Measurements from ENCODE around the gene CSNK1G1. TPM values are rescaled to one million over a fixed set of nuclear protein-coding genes. Genes with fewer than 3 reads are reported as not detected.

The CSNK1G1 gene
- total and polyA plus RNA-seq, 2 experiments from 2014 or later = 8.7 to 18.0 TPM

DNA sequence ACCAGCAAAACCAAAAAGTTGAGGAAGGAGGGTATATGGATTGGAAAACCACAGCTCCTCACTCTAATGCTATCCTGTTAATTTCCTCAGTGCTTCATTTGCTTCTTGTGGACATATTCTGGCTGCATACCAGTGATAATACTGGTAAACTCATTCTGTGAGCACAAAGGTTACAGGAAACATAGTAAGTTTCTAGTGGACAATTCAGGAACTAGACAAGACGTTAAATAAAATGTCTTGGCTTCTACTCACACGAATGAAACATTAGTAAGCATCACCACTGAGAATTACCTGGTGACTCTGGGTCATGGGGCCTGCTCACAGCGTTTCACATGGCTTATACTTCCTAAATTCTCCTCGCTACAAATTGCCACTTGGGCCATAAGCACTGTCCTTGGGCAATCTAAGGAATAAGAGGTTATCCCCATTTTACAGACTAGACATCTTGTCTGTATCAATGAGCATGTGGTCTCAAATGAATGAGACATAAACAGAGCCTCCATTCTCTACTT is 173.1 kb downstream of the CSNK1G1 start:
- TF ChIP-seq, protein P1, sequence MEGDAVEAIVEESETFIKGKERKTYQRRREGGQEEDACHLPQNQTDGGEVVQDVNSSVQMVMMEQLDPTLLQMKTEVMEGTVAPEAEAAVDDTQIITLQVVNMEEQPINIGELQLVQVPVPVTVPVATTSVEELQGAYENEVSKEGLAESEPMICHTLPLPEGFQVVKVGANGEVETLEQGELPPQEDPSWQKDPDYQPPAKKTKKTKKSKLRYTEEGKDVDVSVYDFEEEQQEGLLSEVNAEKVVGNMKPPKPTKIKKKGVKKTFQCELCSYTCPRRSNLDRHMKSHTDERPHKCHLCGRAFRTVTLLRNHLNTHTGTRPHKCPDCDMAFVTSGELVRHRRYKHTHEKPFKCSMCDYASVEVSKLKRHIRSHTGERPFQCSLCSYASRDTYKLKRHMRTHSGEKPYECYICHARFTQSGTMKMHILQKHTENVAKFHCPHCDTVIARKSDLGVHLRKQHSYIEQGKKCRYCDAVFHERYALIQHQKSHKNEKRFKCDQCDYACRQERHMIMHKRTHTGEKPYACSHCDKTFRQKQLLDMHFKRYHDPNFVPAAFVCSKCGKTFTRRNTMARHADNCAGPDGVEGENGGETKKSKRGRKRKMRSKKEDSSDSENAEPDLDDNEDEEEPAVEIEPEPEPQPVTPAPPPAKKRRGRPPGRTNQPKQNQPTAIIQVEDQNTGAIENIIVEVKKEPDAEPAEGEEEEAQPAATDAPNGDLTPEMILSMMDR (IDR thresholded peaks at IDR 0.05; ENCODE audit: low read depth, low read length) = no peak
- H3K27ac ChIP-seq = no peak overlapping the region

DNA sequence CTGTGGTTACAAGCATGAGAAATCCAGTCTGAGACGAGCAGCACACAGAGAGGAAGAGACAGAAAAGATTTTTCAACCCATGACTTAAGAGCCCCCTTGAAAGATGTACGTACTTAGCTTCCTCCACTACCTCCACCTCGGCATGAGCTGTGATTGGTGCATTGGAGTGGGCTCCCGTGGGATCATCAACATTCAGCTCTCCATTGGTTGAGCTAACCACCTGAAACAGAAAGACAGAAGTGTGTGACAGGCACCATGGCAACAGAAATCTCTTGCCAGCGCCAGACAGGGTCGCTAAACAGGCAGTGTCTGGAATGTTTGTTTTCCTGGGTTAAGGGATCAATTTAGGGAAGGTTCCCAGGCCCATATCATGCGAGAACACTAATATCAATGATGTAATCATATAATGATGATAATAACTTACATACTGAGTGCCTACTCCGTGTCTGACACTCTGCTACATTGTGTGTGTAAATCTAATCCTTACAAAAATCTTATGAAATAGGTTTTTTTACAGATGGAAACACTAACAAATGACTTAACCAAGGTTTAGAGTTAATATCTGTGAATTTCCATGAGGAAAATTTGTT is 175.6 kb downstream of the CSNK1G1 start:
- TF ChIP-seq, protein P1 (IDR thresholded peaks at IDR 0.05; ENCODE audit: low read depth, low read length) = no peak
- DNase-seq (ENCODE audit: low read depth in 1 of 2, low spot score in 1 of 2) = peak in 1 of 2 donors; percentile 83
- peaks cover 14% of the 10 kb centered on the region for H3K4me1 ChIP-seq (ENCODE audit: low read depth)
- no peaks in the 10 kb centered on the region for H3K27me3 ChIP-seq
- H3K9me3 ChIP-seq (ENCODE audit: low read depth) = no peaks in the 10 kb centered on the region
- H3K4me3 ChIP-seq = no peak overlapping the region
- H3K36me3 ChIP-seq = peaks cover 4% of the 10 kb centered on the region
- peak overlapping the region; percentile 86 for H3K27ac ChIP-seq

More for the DNA sequence above, 173.1 kb downstream of the CSNK1G1 start:
- no peak for DNase-seq (ENCODE audit: low read depth in 1 of 2, low spot score in 1 of 2)
- H3K9me3 ChIP-seq (ENCODE audit: low read depth) = no peaks in the 10 kb centered on the region
- H3K4me1 ChIP-seq (ENCODE audit: low read depth) = peaks cover 14% of the 10 kb centered on the region
- H3K36me3 ChIP-seq = peaks cover 5% of the 10 kb centered on the region
- H3K4me3 ChIP-seq = no peak overlapping the region
- no peaks in the 10 kb centered on the region for H3K27me3 ChIP-seq

DNA sequence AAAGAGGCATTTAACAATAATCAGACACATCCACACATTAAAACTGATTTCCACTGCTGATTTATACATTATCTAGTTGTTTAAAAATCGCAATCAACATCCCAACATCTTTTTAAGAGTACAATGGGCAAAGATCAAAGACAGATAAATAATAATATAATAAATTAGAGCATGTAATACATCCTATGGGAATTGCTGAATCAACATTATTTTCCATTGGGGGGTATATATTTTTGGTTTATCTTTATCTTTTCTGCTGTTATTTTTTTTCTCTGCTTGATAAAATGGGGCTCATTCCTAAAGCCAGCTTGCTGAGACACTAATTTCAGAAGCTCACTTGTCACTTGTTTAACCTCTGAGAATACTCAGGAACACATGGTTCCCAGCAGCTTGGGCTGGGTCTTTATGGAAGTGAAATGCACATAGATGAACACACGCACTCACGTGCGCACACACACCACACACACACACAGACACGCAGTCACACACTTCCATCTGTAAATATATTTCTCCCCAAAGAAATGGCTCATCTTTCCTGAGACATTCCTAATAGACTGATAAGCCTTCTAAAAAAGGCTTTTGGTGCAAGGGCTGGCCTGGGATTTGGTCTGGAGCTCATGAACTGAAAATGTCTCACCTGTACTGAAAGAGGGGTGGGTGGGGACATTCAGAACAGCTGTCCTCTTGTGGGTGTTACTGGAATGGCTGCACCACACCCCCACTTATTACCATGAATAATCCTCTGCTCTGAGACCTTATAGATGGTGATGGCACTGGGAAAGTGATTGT is 189.7 kb downstream of the CSNK1G1 start:
- no peak overlapping the region for H3K27ac ChIP-seq
- no peaks in the 10 kb centered on the region for H3K9me3 ChIP-seq (ENCODE audit: low read depth)
- H3K4me3 ChIP-seq = no peak overlapping the region
- TF ChIP-seq, protein P1 (IDR thresholded peaks at IDR 0.05; ENCODE audit: low read depth, low read length) = no peak
- H3K4me1 ChIP-seq (ENCODE audit: low read depth) = peaks cover 14% of the 10 kb centered on the region
- H3K27me3 ChIP-seq = no peaks in the 10 kb centered on the region
- H3K36me3 ChIP-seq = no peaks in the 10 kb centered on the region
- DNase-seq (ENCODE audit: low read depth in 1 of 2, low spot score in 1 of 2) = no peak

DNA sequence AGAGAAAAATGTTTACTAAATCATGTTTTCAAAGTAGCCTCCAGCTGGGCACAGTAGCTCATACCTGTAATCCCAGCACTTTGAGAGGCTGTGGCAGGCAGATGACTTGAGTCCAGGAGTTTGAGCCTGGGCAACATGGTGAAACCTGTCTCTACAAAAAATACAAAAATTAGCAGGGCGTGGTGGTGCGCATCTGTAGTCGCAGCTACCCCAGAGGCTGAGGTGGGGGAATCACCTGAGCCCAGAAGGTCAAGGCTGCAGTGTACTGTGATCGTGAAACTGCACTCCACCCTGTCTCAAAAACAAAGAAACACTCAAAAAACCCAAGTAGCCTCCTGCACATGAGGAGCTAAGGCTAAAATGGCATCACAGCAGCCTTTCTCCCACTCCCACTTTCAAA is 191.5 kb downstream of the CSNK1G1 start:
- no peak overlapping the region for H3K4me3 ChIP-seq
- H3K9me3 ChIP-seq (ENCODE audit: low read depth) = no peaks in the 10 kb centered on the region
- peaks cover 11% of the 10 kb centered on the region for H3K36me3 ChIP-seq
- H3K4me1 ChIP-seq (ENCODE audit: low read depth) = peaks cover 25% of the 10 kb centered on the region
- DNase-seq (ENCODE audit: low read depth in 1 of 2, low spot score in 1 of 2) = no peak
- H3K27me3 ChIP-seq = no peaks in the 10 kb centered on the region
- TF ChIP-seq, protein P1 (IDR thresholded peaks at IDR 0.05; ENCODE audit: low read depth, low read length) = no peak
- no peak overlapping the region for H3K27ac ChIP-seq

DNA sequence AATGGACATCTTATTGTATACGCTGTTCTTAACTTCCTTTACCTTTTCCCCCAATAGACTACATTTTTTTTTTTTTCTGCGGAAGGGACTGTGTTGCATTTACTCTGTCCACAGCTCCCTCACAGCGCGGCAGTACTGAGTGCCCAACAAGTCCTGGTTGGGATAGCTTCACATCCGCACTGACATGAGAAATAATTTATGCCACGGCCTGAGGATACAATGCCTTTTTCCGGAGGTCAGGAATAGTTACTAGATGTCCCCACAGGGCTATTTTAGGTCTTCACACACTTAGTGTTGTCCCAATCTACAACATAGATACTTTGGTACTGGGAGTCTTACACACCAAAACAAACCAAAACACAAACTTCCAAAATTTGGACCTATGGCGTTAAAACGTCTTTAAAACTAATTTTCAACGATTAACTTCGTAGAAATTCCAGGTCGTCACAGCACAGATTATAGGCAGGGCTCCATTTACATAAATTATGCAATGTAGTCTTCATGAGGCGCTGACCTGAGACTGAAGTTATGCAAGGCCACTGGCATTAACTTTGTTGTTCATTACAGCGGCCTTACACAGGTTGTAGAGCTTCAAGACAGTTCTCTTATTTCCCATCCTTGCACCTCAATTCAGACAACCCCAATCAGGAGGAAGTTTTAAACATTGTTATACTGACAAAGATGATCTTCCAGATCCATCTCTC is 192.2 kb downstream of the CSNK1G1 start:
- Histone ChIP-seq H3K27me3 (no peaks in the 10 kb centered on the region), H3K9me3 (ENCODE audit: low read depth) (no peaks in the 10 kb centered on the region), H3K36me3 (peaks cover 15% of the 10 kb centered on the region), H3K27ac (peak overlapping the region; percentile 79), H3K4me3 (peak overlapping the region; percentile 8), H3K4me1 (ENCODE audit: low read depth) (peaks cover 31% of the 10 kb centered on the region)
- DNase-seq (ENCODE audit: low read depth in 1 of 2, low spot score in 1 of 2) = no peak
- TF ChIP-seq, protein P1 (IDR thresholded peaks at IDR 0.05; ENCODE audit: low read depth, low read length) = no peak

All from cardiac muscle cell (in vitro differentiated cells and primary cell).